LNCaP clone FGC (cell line): ENCODE data around the gene IL1RL2.

Source experiments
- DNase-seq: peaks from one replicate; pipeline ENCODE4 v3.0.0-alpha.2; 2011; ENCODE audit warnings: low read depth
- H3K4me3 ChIP-seq: 2 replicates; pipeline ENCODE4 v1.5.1; 2011; ENCODE audit warnings: mild to moderate bottlenecking, low read depth, low read length, control low read depth
- TF ChIP-seq, protein P1 (sequence below): IDR thresholded peaks from 2 replicates; pipeline ENCODE4 v1.5.1; 2012; ENCODE audit warnings: mild to moderate bottlenecking; ENCODE audit not compliant: control insufficient read depth, insufficient read depth; ENCODE audit errors: extremely low read depth

The IL1RL2 gene

DNA sequence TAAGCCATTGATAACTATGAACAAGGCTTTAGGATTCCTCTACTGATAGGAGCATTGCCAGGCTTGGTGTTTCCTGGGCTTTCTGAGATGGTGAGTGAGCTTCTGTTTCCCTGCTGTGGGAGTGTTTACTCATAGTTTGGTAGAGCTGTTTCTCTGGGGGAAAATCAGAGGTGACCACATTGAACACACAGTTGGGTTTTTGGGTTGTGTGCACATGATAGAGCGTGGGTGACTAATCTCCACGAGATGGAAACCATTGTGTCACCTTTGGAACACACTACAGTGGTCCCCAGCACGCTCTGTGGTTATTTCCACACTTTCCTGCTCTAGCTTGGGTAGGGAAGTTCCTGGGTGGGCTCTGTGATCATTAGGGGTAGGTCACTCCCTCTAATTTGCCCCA is 38.9 kb upstream of the IL1RL2 start:
- no peak for DNase-seq
- no peak overlapping the region for H3K4me3 ChIP-seq
- TF ChIP-seq, protein P1, sequence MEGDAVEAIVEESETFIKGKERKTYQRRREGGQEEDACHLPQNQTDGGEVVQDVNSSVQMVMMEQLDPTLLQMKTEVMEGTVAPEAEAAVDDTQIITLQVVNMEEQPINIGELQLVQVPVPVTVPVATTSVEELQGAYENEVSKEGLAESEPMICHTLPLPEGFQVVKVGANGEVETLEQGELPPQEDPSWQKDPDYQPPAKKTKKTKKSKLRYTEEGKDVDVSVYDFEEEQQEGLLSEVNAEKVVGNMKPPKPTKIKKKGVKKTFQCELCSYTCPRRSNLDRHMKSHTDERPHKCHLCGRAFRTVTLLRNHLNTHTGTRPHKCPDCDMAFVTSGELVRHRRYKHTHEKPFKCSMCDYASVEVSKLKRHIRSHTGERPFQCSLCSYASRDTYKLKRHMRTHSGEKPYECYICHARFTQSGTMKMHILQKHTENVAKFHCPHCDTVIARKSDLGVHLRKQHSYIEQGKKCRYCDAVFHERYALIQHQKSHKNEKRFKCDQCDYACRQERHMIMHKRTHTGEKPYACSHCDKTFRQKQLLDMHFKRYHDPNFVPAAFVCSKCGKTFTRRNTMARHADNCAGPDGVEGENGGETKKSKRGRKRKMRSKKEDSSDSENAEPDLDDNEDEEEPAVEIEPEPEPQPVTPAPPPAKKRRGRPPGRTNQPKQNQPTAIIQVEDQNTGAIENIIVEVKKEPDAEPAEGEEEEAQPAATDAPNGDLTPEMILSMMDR = no peak

DNA sequence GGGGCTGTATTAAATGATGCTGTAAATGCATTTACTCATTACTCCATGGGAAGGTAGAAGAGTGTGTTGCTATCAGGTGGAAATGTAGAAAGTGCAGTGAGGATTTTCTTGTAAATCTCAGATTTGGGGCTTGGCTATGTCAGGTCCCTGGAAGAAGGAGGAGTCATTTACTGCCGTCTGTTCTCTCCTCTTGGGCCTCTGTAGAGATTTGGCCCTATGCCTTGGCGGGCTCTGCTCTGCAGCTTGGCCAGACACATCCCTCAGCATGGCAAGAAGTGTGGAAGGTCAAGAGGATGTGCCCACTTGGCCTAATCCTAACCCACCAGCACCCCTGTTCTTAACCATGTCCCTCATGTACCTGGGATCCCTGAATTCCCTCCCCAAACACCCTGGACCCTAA is 37.6 kb upstream of the IL1RL2 start:
- TF ChIP-seq, protein P1 = no peak
- no peak overlapping the region for H3K4me3 ChIP-seq
- DNase-seq = no peak

DNA sequence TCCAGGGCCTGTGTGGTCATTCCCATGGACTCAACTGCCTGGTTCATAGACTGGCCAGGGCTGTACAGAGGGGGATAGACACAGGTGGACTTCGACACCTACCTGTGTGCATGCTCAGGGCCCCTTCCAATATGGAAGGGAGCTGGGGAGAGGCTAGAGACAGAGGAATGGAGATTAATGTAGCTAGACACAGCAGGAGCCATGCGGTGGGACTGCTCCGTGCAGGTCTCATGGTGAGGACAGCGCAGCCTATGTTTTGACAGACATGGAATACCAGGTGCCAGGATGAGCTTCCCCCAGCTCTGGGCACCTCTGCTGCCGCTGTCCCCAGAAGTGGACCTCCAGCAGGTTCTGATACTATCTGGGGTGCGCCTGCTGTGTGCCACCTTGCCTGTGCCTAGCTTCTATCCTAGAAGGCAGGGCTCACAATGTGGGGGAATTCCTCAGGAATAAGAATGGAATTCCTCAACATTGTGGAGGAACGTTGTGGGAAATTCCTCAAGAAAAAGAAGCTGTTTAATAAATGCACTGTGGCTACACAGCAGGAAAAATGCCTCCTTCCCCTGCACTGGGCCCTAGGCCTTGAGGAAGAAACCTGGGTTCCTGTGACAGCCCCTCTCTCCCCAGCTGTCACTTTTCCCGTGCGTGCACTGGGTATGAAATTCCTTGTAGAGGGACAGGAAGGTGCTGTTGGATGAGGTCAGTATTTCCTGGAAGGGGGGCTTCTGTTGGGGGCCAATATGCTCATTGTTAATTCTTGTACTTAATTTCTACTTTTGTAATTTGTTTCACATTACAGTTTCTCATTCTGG is 37.0 kb upstream of the IL1RL2 start:
- no peak for DNase-seq
- TF ChIP-seq, protein P1 = no peak

DNA sequence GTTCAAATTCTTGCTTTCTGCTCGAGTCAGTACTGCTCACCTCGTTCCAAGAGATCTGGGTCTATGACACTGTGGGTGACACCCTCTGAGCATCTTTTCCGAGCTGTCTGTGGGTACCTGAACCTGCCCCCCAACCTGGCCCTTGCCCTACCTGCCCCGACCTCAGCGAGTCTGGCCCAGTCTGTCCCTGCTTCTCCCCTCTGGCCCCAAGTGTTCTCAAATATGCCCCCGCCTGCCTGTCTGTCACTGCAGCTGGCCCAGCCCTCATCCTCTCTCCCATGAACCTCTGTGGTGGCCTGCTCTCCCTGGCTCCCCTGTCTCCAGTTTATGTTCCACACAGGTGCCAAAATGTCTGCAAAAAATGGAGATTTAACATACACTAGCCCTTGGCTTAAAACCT is 32.5 kb upstream of the IL1RL2 start:
- H3K4me3 ChIP-seq = no peak overlapping the region
- TF ChIP-seq, protein P1 = no peak
- no peak for DNase-seq

More for the DNA sequence above, 37.0 kb upstream of the IL1RL2 start:
- no peak overlapping the region for H3K4me3 ChIP-seq

DNA sequence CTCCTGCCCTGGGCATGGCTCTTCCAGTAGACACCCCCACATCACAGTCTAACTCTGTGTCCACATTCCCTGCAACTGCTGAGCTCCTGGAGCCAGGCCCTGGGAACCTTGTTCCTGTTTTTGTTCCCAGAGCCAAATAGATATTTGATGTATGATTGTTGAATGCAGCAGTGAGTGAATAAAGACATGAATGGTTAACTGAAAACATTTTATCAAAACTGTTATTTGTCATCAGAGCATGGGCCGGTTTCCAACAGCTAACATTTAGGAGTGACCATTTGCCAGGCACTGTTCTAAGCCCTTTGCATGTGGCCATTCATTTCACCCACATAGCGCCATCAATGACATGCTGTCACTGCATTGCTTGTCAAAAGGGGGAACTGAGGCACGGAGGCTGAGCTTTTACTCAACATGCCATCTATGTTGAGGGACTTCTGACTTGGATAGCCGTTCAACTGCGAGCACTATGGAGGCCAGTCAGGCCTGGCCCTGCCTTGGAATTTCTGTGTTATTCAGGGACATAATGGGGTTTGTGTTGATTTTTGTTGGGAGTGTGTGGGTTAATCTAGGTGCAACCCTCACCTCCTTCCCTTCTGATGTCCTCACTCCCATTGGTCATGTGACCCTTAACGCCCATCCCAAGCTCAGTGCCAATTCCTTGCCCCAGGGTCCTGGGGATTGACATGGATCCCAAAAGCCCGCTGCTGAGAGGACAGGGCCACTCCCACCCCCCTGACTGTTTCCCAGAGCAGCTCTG is 31.7 kb upstream of the IL1RL2 start:
- TF ChIP-seq, protein P1 = no peak
- no peak for DNase-seq

DNA sequence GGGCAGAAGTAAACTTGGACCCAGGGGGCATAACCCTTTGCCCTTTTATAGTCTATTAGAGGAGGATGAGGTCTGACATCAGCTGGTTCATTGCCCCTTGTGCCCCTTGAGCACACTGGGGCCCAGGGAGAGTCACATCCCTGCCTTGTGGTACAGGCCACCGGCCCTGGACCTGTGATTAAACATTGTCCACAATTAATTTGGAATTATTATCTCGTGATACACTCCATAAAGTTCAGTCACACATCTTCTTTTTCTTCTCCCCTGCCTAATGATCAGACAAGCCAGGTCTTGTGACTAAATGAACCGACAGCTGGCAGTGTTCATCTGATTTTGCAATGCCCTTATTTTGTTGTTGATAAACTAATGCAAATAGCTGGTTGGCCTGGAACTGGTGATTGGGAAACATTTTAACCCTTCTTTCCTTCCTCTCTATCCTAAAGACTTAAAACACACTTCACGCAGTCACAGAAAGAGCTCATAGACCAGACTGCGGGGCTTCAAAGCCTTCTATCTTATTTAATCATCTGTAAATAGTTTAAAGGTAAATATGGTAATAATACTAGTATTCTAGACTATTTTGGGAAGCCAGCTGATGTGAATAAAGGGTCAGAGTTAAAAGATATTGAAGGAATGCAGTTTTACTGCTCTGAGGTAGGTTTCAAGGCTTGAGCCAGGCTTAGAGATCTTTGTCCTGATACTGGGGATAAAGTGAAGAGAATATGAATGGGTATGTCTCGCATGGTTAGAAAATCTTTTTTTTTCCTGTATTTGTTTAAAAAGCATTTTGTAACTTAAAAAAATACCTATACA is 30.9 kb upstream of the IL1RL2 start:
- TF ChIP-seq, protein P1 = no peak
- no peak overlapping the region for H3K4me3 ChIP-seq
- DNase-seq = peak; percentile 77

More for the DNA sequence above, 31.7 kb upstream of the IL1RL2 start:
- H3K4me3 ChIP-seq = no peak overlapping the region
